H54 (cell line): ENCODE measurements around the gene ZNF10.

ENCODE experiments used
- DNase-seq: peaks from one replicate; pipeline ENCODE4 v3.0.0; 2011; ENCODE audit warnings: low spot score, mixed read lengths; ENCODE audit not compliant: insufficient read length
- FAIRE-seq: peaks from 3 replicates; lab custom pipeline; 2011; peaks lifted over from hg19 to GRCh38; lab: Jason Lieb, UNC
- POLR2A ChIP-seq: IDR thresholded peaks from 2 replicates; pipeline ENCODE4 v1.6.1; 2011; ENCODE audit warnings: low read depth, mild to moderate bottlenecking, low read length

Gene ZNF10

DNA sequence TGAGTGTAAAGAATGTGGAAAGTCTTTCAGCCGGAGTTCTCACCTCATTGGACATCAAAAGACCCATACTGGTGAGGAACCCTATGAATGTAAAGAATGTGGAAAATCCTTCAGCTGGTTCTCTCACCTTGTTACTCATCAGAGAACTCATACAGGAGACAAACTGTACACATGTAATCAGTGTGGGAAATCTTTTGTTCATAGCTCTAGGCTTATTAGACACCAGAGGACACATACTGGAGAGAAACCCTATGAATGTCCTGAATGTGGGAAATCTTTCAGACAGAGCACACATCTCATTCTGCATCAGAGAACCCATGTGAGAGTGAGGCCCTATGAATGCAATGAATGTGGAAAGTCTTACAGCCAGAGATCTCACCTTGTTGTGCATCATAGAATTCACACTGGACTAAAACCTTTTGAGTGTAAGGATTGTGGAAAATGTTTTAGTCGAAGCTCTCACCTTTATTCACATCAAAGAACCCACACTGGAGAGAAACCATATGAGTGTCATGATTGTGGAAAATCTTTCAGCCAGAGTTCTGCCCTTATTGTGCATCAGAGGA is 25.8 kb downstream of the ZNF10 start:
- no peak for TF ChIP-seq POLR2A
- no peak for DNase-seq
- FAIRE-seq, result no peak

- peak; percentile 6 for DNase-seq
- no peak for FAIRE-seq
- no peak for TF ChIP-seq POLR2A
Observed at GRCh38 chr12:133165776-133166175, 35.3 kb downstream of the ZNF10 start.

DNA sequence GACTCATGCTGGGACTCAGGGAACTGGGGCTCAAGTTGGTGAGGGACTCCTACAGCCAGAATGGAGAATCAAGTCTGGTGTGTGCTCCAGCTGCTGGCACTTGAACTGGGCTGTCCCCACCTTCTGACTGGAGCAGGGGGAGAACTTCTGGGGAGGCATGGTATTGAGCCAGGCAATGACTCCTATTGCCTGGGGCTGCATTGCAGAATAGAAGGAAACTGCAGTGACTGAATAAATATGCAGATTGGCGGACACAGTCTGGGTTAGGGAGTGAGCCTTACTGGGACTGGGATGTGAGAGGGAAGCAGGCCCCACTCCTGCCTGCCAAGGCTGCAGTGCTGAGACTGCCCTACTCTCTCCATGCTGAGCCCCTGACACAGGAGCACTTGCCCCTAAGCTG is 42.1 kb downstream of the ZNF10 start:
- FAIRE-seq, result no peak
- no peak for TF ChIP-seq POLR2A
- DNase-seq, result no peak

DNA sequence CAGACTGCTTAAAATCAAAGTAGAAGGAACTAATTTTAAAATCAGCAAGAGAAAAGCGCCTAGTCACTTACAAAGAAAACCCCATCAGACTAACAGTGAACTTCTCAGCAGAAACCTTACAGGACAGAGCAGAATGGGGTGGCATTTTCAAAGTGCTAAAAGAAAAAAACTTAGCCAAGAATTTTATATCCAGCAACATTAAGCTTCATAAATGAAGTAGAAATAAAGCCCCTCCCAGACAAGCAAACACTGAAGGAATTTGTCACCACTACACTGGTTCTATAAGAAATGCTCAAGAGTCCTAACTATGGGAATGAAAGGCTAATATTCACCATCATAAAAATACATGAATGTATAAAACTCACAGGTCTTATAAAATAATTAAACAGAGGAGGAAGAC is 44.5 kb downstream of the ZNF10 start:
- no peak for TF ChIP-seq POLR2A
- DNase-seq (no peak), FAIRE-seq (no peak)

- FAIRE-seq, result no peak
- DNase-seq, result no peak
- TF ChIP-seq POLR2A, result no peak
Observed at GRCh38 chr12:133180669-133181068, 50.2 kb downstream of the ZNF10 start.

DNA sequence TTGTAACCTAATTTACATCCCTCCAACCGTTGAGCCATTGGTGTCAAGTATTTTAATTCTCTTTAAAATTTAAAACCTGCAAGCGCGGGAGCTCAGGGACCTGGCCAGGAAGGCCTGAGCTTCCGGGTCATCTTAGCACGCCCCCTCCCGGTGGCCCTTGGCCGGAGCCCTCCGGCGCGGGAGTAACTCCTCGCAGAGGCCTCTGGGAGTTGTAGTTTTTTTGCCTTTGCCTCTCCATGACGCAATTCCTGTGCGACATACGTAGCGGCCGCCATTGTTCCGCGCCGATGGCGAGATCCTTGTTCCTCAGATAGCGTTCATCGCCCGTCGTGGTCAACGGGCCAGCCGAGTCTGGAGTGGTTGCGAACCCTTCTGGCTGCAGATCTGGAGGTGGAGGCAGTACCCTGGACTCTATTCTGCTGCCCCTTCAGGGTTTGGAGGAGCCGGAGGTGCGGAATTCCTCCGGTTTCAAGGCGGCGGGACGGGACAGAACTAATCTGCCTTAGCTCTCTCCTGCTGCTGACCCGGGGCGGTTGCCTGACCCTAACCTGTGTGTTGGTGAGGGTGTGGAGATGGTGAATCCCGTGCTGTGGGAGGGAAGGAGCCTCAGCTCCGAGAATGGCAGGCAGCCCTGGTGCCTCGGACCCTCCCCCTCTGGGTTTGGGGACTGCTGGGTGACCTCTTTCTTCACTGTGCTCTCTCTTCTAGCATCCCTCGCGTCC is 51.0 kb downstream of the ZNF10 start, which contains the start of gene ZNF268:
Gene ZNF268 (plus strand): TSS at position 258 of the 722 bp plus-strand sequence. CDS start 503 bp downstream, outside the sequence.
- peak; percentile 85 for FAIRE-seq
- peak; percentile 34; the same call in 1 of the 2 replicates for TF ChIP-seq POLR2A
- peak; percentile 85 for DNase-seq

DNA sequence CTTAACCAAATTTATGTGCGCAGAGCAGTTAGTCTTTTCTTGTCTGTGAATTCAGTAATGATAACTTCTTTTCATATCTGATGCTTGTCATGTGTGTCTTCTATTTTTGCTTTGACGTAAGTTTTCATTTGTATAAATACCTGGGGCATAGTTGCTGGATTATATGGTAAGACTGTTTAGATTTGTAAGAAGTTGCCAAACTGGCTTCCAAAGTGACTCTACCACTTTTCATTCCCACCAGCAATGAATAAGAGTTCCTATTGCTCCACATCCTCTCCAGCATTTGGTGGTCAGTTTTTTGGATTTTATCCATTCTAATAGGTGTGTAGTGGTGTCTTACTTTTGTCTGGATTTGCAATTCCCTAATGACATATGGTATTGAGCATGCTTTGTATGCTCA is 59.7 kb downstream of the ZNF10 start:
- no peak for TF ChIP-seq POLR2A
- DNase-seq (no peak), FAIRE-seq (no peak)

GRCh38 chr12:133192847-133193246 is 62.4 kb downstream of the ZNF10 start:
- no peak for DNase-seq
- FAIRE-seq, result no peak
- no peak for TF ChIP-seq POLR2A

DNA sequence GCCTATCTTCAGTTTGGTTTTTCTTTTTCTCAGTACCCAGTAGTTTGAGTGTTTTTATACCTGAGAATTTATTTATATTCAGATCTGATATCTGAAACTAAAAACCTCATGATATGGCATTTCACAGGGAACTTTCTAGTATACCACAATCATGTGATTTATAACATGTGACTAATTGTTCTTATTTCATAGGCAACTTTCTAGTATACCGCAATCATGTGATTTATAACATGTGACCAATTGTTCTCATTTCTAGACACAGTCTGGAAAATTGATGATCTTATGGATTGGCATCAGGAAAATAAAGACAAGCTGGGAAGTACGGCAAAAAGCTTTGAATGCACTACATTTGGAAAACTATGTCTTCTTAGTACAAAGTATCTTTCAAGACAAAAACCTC is 71.5 kb downstream of the ZNF10 start:
- TF ChIP-seq POLR2A, result no peak
- no peak for FAIRE-seq
- no peak for DNase-seq

- TF ChIP-seq POLR2A, result no peak
- FAIRE-seq (no peak), DNase-seq (no peak)
Observed at GRCh38 chr12:133202493-133203343, 72.3 kb downstream of the ZNF10 start.

- TF ChIP-seq POLR2A, result no peak
- no peak for DNase-seq
Observed at GRCh38 chr12:133203344-133204263, 73.2 kb downstream of the ZNF10 start.

GRCh38 chr12:133204264-133204603 is 73.8 kb downstream of the ZNF10 start:
- no peak for TF ChIP-seq POLR2A
- FAIRE-seq, result no peak
- DNase-seq, result no peak

More at GRCh38 chr12:133203344-133204263, 73.2 kb downstream of the ZNF10 start:
- FAIRE-seq, result no peak

DNA sequence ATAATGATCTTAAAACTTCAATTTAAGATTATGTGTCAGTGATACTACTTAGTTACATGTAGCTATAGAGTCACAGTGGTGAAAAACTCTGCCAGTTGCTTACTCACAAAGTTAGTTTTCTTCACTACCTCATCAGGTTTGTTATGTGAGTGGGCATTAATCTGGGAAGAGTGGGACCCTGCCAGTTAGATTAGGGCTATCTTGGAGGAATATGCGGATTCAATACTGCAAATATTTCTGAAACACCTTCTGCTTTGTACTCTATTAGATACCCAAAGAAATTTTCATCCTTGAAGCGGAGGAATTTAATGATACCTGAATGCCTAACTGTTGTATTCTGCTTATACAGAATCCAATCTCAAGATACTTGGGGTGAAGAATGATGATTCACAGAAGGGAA is 76.0 kb downstream of the ZNF10 start:
- DNase-seq (no peak), FAIRE-seq (no peak)
- TF ChIP-seq POLR2A, result no peak
